ENCODE results near the gene GRID1. TPM values are rescaled to one million over a fixed set of nuclear protein-coding genes. Genes with fewer than 3 reads are reported as not detected.

Gene GRID1
- total RNA-seq, 1 experiment from 2014 or later: 0.37 TPM

DNA sequence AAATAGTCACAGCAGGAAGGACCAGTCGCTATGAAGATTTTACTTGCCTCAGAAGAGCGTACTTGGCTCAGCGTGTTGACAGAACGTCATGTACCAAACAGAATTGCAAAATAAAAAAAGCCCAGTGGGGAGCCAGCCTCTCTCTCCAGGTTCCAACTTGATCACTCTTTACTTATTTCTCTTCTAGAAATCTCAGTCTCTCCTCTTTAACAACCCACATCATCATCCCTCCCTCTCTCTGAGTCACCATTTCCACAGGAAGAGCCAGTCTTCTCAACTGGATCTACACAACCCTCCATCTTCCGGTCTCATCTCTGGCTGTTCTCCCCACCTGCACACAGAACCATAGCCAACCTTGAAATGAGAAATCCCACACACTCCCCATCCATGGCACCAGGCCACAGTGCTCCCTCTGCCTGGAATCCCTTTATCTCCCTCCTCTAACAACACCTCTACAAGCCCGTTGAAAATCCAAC, 718.3 kb downstream of the GRID1 start (continued):
- TF ChIP-seq FOXP4 (CRISPR knock-in tag; IDR thresholded peaks at IDR 0.05) (no peak), ATF3 (CRISPR knock-in tag; conservative IDR thresholded peaks at IDR 0.05) (no peak), FOXP1 (CRISPR knock-in tag; IDR thresholded peaks at IDR 0.05; ENCODE audit: borderline replicate concordance) (no peak), ZNF263 (CRISPR knock-in tag; IDR thresholded peaks at IDR 0.05; ENCODE audit: low read depth) (no peak)
- TF ChIP-seq, protein P1, sequence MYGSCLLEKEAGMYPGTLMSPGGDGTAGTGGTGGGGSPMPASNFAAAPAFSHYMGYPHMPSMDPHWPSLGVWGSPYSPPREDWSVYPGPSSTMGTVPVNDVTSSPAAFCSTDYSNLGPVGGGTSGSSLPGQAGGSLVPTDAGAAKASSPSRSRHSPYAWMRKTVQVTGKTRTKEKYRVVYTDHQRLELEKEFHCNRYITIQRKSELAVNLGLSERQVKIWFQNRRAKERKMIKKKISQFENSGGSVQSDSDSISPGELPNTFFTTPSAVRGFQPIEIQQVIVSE (CRISPR knock-in tag; IDR thresholded peaks at IDR 0.05; ENCODE audit: borderline replicate concordance): no peak

DNA sequence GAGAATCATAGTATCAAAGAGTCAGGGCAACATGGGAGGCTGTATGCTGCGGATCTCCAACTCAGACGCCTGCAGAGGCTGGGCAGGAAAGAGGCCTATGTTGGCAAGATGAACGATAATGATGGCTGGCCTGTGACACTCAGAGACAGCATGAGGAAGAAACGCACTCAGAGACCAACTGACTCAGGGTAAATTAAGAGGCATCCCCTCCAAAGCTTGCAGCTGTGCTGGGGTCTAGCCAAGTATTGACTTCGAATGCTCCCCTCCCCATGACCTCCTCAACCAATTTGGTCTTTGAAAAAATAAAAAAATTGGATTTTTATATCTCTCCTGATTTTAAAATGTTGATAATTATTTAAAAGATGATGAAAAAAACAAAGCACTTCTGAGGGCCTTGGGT, 718.9 kb downstream of the GRID1 start:
- TF ChIP-seq ZNF423 (CRISPR knock-in tag; IDR thresholded peaks at IDR 0.05) (no peak), KAT7 (CRISPR knock-in tag; IDR thresholded peaks at IDR 0.05; ENCODE audit: borderline replicate concordance) (no peak)
- ATAC-seq (no peak), DNase-seq (ENCODE audit: low spot score) (no peak)
- ChIA-PET CTCF (no interaction called here), POLR2A (no interaction called here)
- Mint-ChIP-seq H3K27me3 (ENCODE audit: low read depth) (no peaks in the 10 kb centered on the region), H3K4me3 (no peak overlapping the region), H3K9me3 (peaks cover 4% of the 10 kb centered on the region; the same call in 1 of the 2 replicates), H3K27ac (no peak overlapping the region), H3K36me3 (no peaks in the 10 kb centered on the region), H3K4me1 (peaks cover 10% of the 10 kb centered on the region)

GRCh38 chr10:85645926-85646711, 720.5 kb downstream of the GRID1 start:
- Mint-ChIP-seq H3K4me1 (peaks cover 10% of the 10 kb centered on the region), H3K9me3 (peaks cover 4% of the 10 kb centered on the region; the same call in 1 of the 2 replicates), H3K27ac (no peak overlapping the region), H3K36me3 (no peaks in the 10 kb centered on the region), H3K27me3 (ENCODE audit: low read depth) (no peaks in the 10 kb centered on the region), H3K4me3 (no peak overlapping the region)
- no peak for ATAC-seq
- ChIA-PET CTCF (no interaction called here), POLR2A (no interaction called here)
- no peak for TF ChIP-seq ZNF671 (CRISPR knock-in tag; IDR thresholded peaks at IDR 0.05)
- no peak for TF ChIP-seq JUN (CRISPR knock-in tag; IDR thresholded peaks at IDR 0.05)
- TF ChIP-seq CREM (CRISPR knock-in tag; IDR thresholded peaks at IDR 0.05): no peak
- TF ChIP-seq E2F1 (CRISPR knock-in tag; IDR thresholded peaks at IDR 0.05): no peak
- TF ChIP-seq ZNF396 (CRISPR knock-in tag; IDR thresholded peaks at IDR 0.05; ENCODE audit: borderline replicate concordance): no peak
- TF ChIP-seq TCF7 (CRISPR knock-in tag; IDR thresholded peaks at IDR 0.05; ENCODE audit: low read depth): no peak
- no peak for DNase-seq (ENCODE audit: low spot score)

- CTCF ChIA-PET: no interaction called here
- ATAC-seq: no peak
- peaks cover 10% of the 10 kb centered on the region for H3K4me1 Mint-ChIP-seq
Measured at GRCh38 chr10:85645053-85645452, 721.5 kb downstream of the GRID1 start.

More at GRCh38 chr10:85645053-85645452, 721.5 kb downstream of the GRID1 start:
- DNase-seq (ENCODE audit: low spot score): no peak
- Mint-ChIP-seq H3K9me3 (peaks cover 4% of the 10 kb centered on the region; the same call in 1 of the 2 replicates), H3K27me3 (ENCODE audit: low read depth) (no peaks in the 10 kb centered on the region), H3K4me3 (no peak overlapping the region), H3K27ac (no peak overlapping the region), H3K36me3 (no peaks in the 10 kb centered on the region)
- TF ChIP-seq ESRRA (CRISPR knock-in tag; IDR thresholded peaks at IDR 0.05; ENCODE audit: borderline replicate concordance) (no peak), ZNF232 (CRISPR knock-in tag; IDR thresholded peaks at IDR 0.05) (no peak), RELA (CRISPR knock-in tag; IDR thresholded peaks at IDR 0.05; ENCODE audit: borderline replicate concordance) (no peak), ATF3 (CRISPR knock-in tag; conservative IDR thresholded peaks at IDR 0.05) (no peak), ZSCAN18 (CRISPR knock-in tag; IDR thresholded peaks at IDR 0.05) (no peak), JAZF1 (CRISPR knock-in tag; IDR thresholded peaks at IDR 0.05) (no peak), ZNF396 (CRISPR knock-in tag; IDR thresholded peaks at IDR 0.05; ENCODE audit: borderline replicate concordance) (no peak), ETV6 (CRISPR knock-in tag; IDR thresholded peaks at IDR 0.05) (no peak)
- POLR2A ChIA-PET: interaction anchor here (0.6 kb wide), 1 partner anchor 711 kb away, joined by 3 read pairs; no protein-coding TSS in a partner anchor

Measured in WTC11 (cell line).